NB4 (cell line): ENCODE data around the gene GRID1.

Experiments
- CTCF ChIP-seq: IDR thresholded peaks from one replicate; pipeline ENCODE4 v1.5.1; 2012; ENCODE audit warnings: low read depth, low read length
- POLR2A ChIP-seq: IDR thresholded peaks from 2 replicates; pipeline ENCODE4 v1.6.1; 2011; ENCODE audit warnings: mild to moderate bottlenecking; ENCODE audit not compliant: insufficient read length; ENCODE audit errors: extremely low read depth

- TF ChIP-seq POLR2A, result no peak
- TF ChIP-seq CTCF, result no peak
Measured at GRCh38 chr10:85713885-85714284, 652.7 kb downstream of the GRID1 start.
